Breast epithelium (tissue), 4 donors: Measurements from ENCODE around the gene SSB. TPM values are rescaled to one million over a fixed set of nuclear protein-coding genes. Genes with fewer than 3 reads are reported as not detected.
"Not testable (repeated sequence)": the region's sequence is repeated elsewhere in the genome, so short reads cannot be mapped to it uniquely, and the experiment has no call there.

Source experiments
- DNase-seq, 2 donors: peaks; one replicate each; pipeline ENCODE4 v3.0.0-alpha.2; 2019; ENCODE audit warnings: low spot score in 2 of 2
- H3K27ac ChIP-seq, 2 donors: fragments of 200-600 bp; sonication (generic) in 1 of 2; one replicate each; pipeline ENCODE4 v1.5.1; 2016 to 2019; ENCODE audit warnings: mild to moderate bottlenecking in 1 of 2
- H3K27me3 ChIP-seq, 2 donors: fragments of 200-600 bp; sonication (generic) in 1 of 2; one replicate each; pipeline versions ENCODE4 v1.5.1 to v1.6.0; 2017 to 2019; ENCODE audit warnings: control low read depth in 1 of 2, mild to moderate bottlenecking in 1 of 2
- H3K36me3 ChIP-seq: fragments of 200-600 bp; one replicate; pipeline ENCODE4 v1.5.1; 2019
- H3K4me1 ChIP-seq, 2 donors: fragments of 200-600 bp; sonication (generic); one replicate each; pipeline ENCODE4 v1.5.1; 2016 to 2019; ENCODE audit warnings: control low read depth in 1 of 2
- H3K4me3 ChIP-seq, 3 donors: fragments of 200-600 bp; sonication (generic); 1 replicate in 2 of 3; 2 replicates in 1 of 3; pipeline ENCODE4 v1.5.1; 2016 to 2019; ENCODE audit warnings: mild to moderate bottlenecking in 3 of 3, moderate library complexity in 2 of 3
- H3K9me3 ChIP-seq, 2 donors: fragments of 200-600 bp; sonication (generic) in 1 of 2; one replicate each; pipeline ENCODE4 v1.5.1; 2016 to 2019; ENCODE audit warnings: control low read depth in 1 of 2
- CTCF ChIP-seq, 3 donors: fragments of 450-650 bp; IDR thresholded peaks; one replicate each; pipeline ENCODE4 v1.5.1; 2016 to 2017; ENCODE audit warnings: antibody characterized with exemption in 3 of 3, mild to moderate bottlenecking in 3 of 3, moderate library complexity in 3 of 3
- POLR2A ChIP-seq: fragments of 450-650 bp; IDR thresholded peaks from one replicate; pipeline ENCODE4 v1.6.1; 2016; ENCODE audit warnings: antibody characterized with exemption, mild to moderate bottlenecking, moderate library complexity
- POLR2AphosphoS5 ChIP-seq, 3 donors: sonication (generic); formaldehyde crosslinking; IDR thresholded peaks; one replicate each; pipeline ENCODE4 v1.6.1; 2017; ENCODE audit warnings: antibody characterized with exemption in 3 of 3
- intact Hi-C: fragments of 100-400 bp; cut with DNase I; formaldehyde crosslinking; loops from one replicate; pipeline ENCODE4 v1.15.1; 2023; ENCODE audit warnings: low total_unique reads
- total RNA-seq, 3 donors: library from RNA; depleted of rRNA; stranded (reverse); fragments of >200 nt; gene quantifications; one replicate each; pipeline ENCODE4 v1.1.0, GENCODE V29; 2016

The SSB gene
- total RNA-seq, 3 donors from 2014 or later: 79.0 to 124 (median 109) TPM

GRCh38 chr2:169849710-169850109 lies 51.0 kb downstream of the SSB start:
- TF ChIP-seq CTCF (IDR thresholded peaks at IDR 0.05) (no peak), POLR2AphosphoS5 (IDR thresholded peaks at IDR 0.05) (no peak), POLR2A (no peak)
- Histone ChIP-seq H3K9me3 (no peaks in the 10 kb centered on the region), H3K27me3 (no peaks in the 10 kb centered on the region), H3K36me3 (no peaks in the 10 kb centered on the region), H3K4me1 (no peaks in the 10 kb centered on the region), H3K27ac (no peak overlapping the region), H3K4me3 (no peak overlapping the region)
- no peak for DNase-seq
- intact Hi-C loops: no loop called here

- Histone ChIP-seq H3K4me1 (no peaks in the 10 kb centered on the region), H3K4me3 (no peak overlapping the region), H3K27me3 (no peaks in the 10 kb centered on the region), H3K27ac (no peak overlapping the region), H3K36me3 (no peaks in the 10 kb centered on the region), H3K9me3 (peaks cover 0 to 5% of the 10 kb centered on the region in 2 donors)
- TF ChIP-seq POLR2AphosphoS5 (IDR thresholded peaks at IDR 0.05): no peak
- no peak for TF ChIP-seq POLR2A
- TF ChIP-seq CTCF (IDR thresholded peaks at IDR 0.05): no peak
- no peak for DNase-seq
- intact Hi-C loops: no loop called here
Measured at GRCh38 chr2:169853041-169853668, 54.5 kb downstream of the SSB start.

- H3K36me3 ChIP-seq, DNase-seq, H3K27ac ChIP-seq, H3K27me3 ChIP-seq, H3K4me1 ChIP-seq, intact Hi-C loops, H3K9me3 ChIP-seq, H3K4me3 ChIP-seq: not testable (repeated sequence)
Measured at GRCh38 chr2:169855281-169856258, 56.9 kb downstream of the SSB start.

- Histone ChIP-seq H3K4me1 (no peaks in the 10 kb centered on the region), H3K36me3 (no peaks in the 10 kb centered on the region), H3K27me3 (no peaks in the 10 kb centered on the region), H3K27ac (no peak overlapping the region), H3K4me3 (no peak overlapping the region), H3K9me3 (peaks cover 0 to 5% of the 10 kb centered on the region in 2 donors)
- TF ChIP-seq POLR2A: no peak
- no peak for TF ChIP-seq POLR2AphosphoS5 (IDR thresholded peaks at IDR 0.05)
- no peak for TF ChIP-seq CTCF (IDR thresholded peaks at IDR 0.05)
- intact Hi-C loops: no loop called here
- no peak for DNase-seq
Measured at GRCh38 chr2:169859423-169859822, 60.8 kb downstream of the SSB start.

- no peak overlapping the region for H3K4me3 ChIP-seq
- no peaks in the 10 kb centered on the region for H3K4me1 ChIP-seq
- H3K36me3 ChIP-seq: no peaks in the 10 kb centered on the region
- H3K27me3 ChIP-seq: no peaks in the 10 kb centered on the region
- intact Hi-C loops: no loop called here
- TF ChIP-seq POLR2AphosphoS5 (IDR thresholded peaks at IDR 0.05) (no peak), POLR2A (no peak), CTCF (IDR thresholded peaks at IDR 0.05) (no peak)
- no peak overlapping the region for H3K27ac ChIP-seq
- peaks cover 0 to 5% of the 10 kb centered on the region in 2 donors for H3K9me3 ChIP-seq
- no peak for DNase-seq
Measured at GRCh38 chr2:169860149-169860548, 61.5 kb downstream of the SSB start.

Other genes starting within 250 kb of the SSB start
- gene FASTKD1, start 225.0 kb upstream of the SSB start, total RNA-seq: 10 to 100 TPM in 2 of 3 donors, 1 to 10 TPM in 1; 6.7 to 22.1 (median 15.4) TPM
- gene PPIG, start 214.5 kb upstream of the SSB start, total RNA-seq: 10 to 100 TPM; 35.5 to 67.9 (median 50.1) TPM
- 1 to 10 TPM in 1 of 3 donors, under 1 TPM in 1, not detected in 1; 0.66 to 3.4 TPM for gene CFAP210, start 104.5 kb upstream of the SSB start, total RNA-seq
- 10 to 100 TPM in 2 of 3 donors, 1 to 10 TPM in 1; 9.1 to 17.4 (median 16.2) TPM for gene PHOSPHO2, start 104.4 kb upstream of the SSB start, total RNA-seq
- 10 to 100 TPM in 2 of 3 donors, 1 to 10 TPM in 1; 4.8 to 11.8 (median 10.5) TPM for gene KLHL23, start 65.0 kb upstream of the SSB start, total RNA-seq
- gene METTL5, start 26.0 kb downstream of the SSB start, total RNA-seq: 10 to 100 TPM; 43.6 to 75.2 (median 52.7) TPM
- 100 to 1,000 TPM in 2 of 3 donors, 10 to 100 TPM in 1; 75.7 to 110 (median 108) TPM for gene UBR3, start 28.6 kb downstream of the SSB start, total RNA-seq